ENCODE measurements around the gene TP63. TPM values are rescaled to one million over a fixed set of nuclear protein-coding genes. Genes with fewer than 3 reads are reported as not detected.

The TP63 gene
- polyA plus RNA-seq, 1 donor from 2014 or later: 0.12 TPM

- TF ChIP-seq SMC3 (conservative IDR thresholded peaks at IDR 0.05; ENCODE audit: poor library complexity) (no peak), EZH2 (IDR thresholded peaks at IDR 0.05; ENCODE audit: borderline replicate concordance, insufficient read depth, low read length, poor library complexity, severe bottlenecking) (no peak), REST (IDR thresholded peaks at IDR 0.05; ENCODE audit: borderline replicate concordance) (no peak), MXI1 (conservative IDR thresholded peaks at IDR 0.05; ENCODE audit: poor library complexity, severe bottlenecking) (no peak)
- TF ChIP-seq, protein P1, sequence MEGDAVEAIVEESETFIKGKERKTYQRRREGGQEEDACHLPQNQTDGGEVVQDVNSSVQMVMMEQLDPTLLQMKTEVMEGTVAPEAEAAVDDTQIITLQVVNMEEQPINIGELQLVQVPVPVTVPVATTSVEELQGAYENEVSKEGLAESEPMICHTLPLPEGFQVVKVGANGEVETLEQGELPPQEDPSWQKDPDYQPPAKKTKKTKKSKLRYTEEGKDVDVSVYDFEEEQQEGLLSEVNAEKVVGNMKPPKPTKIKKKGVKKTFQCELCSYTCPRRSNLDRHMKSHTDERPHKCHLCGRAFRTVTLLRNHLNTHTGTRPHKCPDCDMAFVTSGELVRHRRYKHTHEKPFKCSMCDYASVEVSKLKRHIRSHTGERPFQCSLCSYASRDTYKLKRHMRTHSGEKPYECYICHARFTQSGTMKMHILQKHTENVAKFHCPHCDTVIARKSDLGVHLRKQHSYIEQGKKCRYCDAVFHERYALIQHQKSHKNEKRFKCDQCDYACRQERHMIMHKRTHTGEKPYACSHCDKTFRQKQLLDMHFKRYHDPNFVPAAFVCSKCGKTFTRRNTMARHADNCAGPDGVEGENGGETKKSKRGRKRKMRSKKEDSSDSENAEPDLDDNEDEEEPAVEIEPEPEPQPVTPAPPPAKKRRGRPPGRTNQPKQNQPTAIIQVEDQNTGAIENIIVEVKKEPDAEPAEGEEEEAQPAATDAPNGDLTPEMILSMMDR (IDR thresholded peaks at IDR 0.05; ENCODE audit: poor library complexity, severe bottlenecking): no peak
- Histone ChIP-seq H3K9me2 (ENCODE audit: insufficient read depth, low read length) (no peaks in the 10 kb centered on the region), H3K4me3 (ENCODE audit: low read length) (no peak overlapping the region), H3K36me3 (ENCODE audit: insufficient read depth, low read length) (no peaks in the 10 kb centered on the region), H3K27me3 (ENCODE audit: insufficient read depth, low read depth, low read length) (no peaks in the 10 kb centered on the region), H3K4me2 (ENCODE audit: low read length) (no peak overlapping the region), H4K20me1 (ENCODE audit: insufficient read depth) (no peaks in the 10 kb centered on the region), H2AFZ (ENCODE audit: low read depth, low read length) (no peak overlapping the region), H3K27ac (ENCODE audit: low read length) (no peak overlapping the region), H3F3A (ENCODE audit: insufficient read depth, low read length, poor library complexity, severe bottlenecking) (no peaks in the 10 kb centered on the region), H3K9ac (ENCODE audit: low read length) (no peak overlapping the region), H3K9me3 (ENCODE audit: low read length) (no peaks in the 10 kb centered on the region), H3K79me2 (replicated peaks; ENCODE audit: insufficient read depth, low read length) (no peaks in the 10 kb centered on the region)
These were observed 229.1 kb downstream of the TP63 start for GRCh38 chr3:189860296-189860695.

DNA sequence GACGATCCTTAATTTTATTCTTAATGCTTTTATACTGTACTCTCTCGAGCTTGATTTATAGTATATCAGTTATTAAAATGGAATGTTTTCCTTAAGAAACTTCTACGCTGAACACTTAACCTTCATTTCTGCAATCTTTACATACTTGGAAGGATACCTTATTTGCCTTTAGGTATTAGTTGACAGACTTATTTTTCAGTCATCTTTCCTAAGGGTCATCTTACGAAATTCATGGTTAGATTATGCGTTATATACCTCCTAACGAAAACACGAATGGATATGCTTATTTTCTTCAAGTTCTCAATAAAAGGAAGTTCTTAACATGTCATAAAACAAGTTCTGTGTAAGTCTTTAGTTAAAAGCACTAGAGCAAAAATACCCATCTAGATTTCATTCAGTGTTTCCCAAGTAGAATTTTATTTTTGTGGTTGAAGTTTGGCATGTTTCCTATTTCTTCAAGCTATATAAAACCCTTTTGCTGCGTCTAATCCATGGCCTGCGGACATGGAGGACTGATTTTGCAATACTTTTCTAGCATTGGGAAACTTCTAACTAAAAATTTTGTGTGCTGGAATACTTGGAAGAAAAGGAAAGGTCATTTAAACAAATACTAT is 231.3 kb downstream of the TP63 start:
- no peak overlapping the region for H2AFZ ChIP-seq (ENCODE audit: low read depth, low read length)
- H3K27me3 ChIP-seq (ENCODE audit: insufficient read depth, low read depth, low read length): no peaks in the 10 kb centered on the region
- no peak overlapping the region for H3K27ac ChIP-seq (ENCODE audit: low read length)
- no peaks in the 10 kb centered on the region for H3K9me3 ChIP-seq (ENCODE audit: low read length)
- no peak overlapping the region for H3K4me2 ChIP-seq (ENCODE audit: low read length)
- H3F3A ChIP-seq (ENCODE audit: insufficient read depth, low read length, poor library complexity, severe bottlenecking): no peaks in the 10 kb centered on the region
- no peaks in the 10 kb centered on the region for H3K36me3 ChIP-seq (ENCODE audit: insufficient read depth, low read length)
- H3K79me2 ChIP-seq (replicated peaks; ENCODE audit: insufficient read depth, low read length): no peaks in the 10 kb centered on the region
- H4K20me1 ChIP-seq (ENCODE audit: insufficient read depth): no peaks in the 10 kb centered on the region
- H3K9me2 ChIP-seq (ENCODE audit: insufficient read depth, low read length): no peaks in the 10 kb centered on the region
- H3K4me3 ChIP-seq (ENCODE audit: low read length): no peak overlapping the region
- TF ChIP-seq EP300 (conservative IDR thresholded peaks at IDR 0.05; ENCODE audit: poor library complexity, severe bottlenecking) (no peak), RAD21 (conservative IDR thresholded peaks at IDR 0.05) (no peak), REST (IDR thresholded peaks at IDR 0.05; ENCODE audit: borderline replicate concordance) (no peak)
- TF ChIP-seq, protein P1 (IDR thresholded peaks at IDR 0.05; ENCODE audit: poor library complexity, severe bottlenecking): no peak
- H3K9ac ChIP-seq (ENCODE audit: low read length): no peak overlapping the region
